ENCODE results near the gene RET.

DNA sequence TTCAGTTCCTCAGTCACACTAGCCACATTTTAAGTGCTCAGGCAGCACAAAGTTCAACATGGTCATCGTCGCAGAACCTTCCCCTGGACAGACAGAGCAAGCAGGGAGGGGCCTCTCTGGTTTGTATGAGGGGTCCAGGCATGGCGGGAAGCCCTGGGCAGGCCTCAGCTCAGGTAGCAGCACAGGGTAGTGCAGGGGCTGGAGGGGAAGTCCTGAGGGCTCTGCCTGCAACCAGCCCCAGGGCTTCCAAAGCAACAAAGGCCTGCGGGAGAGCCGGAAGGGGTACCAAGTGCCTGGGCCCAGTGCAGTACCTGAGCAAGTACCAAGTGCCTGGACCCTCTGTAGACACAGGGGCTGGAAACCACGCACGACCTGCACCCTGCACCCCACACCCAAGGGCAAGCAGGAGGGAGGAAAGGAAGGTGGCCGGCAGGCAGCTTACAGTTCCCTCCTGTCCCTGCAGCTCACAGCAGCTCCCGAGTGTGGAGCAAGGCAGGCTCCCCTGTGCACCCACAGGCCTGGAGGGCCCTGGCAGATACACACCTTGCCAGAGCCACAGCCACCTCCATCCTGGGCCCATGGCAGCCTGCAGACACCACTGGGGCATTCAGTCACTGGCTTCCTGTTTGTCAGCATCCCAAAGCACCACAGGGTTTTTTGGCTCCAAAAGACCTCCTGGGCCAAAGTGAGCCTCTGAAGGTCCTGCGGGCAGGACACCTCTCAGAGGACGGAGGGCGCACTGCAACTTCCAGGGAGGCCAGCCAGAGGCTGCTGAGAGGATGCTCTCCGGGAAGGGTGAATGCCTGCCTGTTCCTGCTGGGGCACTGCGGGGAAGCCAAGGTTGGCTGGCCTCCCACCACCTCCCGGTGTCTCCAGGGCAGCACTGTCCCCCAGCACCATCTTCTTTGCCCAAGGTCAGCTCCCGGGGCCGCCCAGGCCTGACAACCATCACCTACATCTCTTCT lies 6.5 kb upstream of the RET start:
- TF ChIP-seq EZH2 (IDR thresholded peaks at IDR 0.05; ENCODE audit: borderline replicate concordance), result no peak
- TF ChIP-seq CTCF (IDR thresholded peaks at IDR 0.05; ENCODE audit: poor library complexity), result no peak
- TF ChIP-seq EZH2phosphoT487 (IDR thresholded peaks at IDR 0.05; ENCODE audit: low read depth, severe bottlenecking, unreplicated experiment), result no peak

Measured in hepatocyte (in vitro differentiated cells).